ENCODE data around the gene MIAT.
A peak's percentile ranks its signal among the peaks of the same experiment; 100 is the strongest.

Gene MIAT

DNA sequence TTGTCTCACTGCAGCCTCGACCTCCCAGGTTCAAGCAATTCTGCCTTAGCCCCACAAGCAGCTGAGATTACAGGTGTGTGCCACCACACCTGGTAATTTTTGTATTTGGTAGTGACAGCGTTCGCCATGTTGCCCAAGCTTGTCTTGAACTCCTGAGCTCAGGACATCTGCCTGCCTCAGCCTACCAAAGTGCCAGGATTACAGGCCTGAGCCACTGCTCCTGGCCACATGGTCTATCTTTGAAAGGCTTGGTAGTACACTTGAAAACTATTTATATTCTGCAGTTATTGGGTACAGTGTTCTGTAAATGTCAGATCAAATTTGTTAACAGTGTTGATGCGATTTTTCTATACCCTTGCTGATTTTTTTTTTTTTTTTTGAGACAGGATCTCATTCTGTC, 26.1 kb upstream of the MIAT start:
- no peak for DNase-seq (ENCODE audit: extremely low read depth in 1 of 2, low read depth in 1 of 2)

DNA sequence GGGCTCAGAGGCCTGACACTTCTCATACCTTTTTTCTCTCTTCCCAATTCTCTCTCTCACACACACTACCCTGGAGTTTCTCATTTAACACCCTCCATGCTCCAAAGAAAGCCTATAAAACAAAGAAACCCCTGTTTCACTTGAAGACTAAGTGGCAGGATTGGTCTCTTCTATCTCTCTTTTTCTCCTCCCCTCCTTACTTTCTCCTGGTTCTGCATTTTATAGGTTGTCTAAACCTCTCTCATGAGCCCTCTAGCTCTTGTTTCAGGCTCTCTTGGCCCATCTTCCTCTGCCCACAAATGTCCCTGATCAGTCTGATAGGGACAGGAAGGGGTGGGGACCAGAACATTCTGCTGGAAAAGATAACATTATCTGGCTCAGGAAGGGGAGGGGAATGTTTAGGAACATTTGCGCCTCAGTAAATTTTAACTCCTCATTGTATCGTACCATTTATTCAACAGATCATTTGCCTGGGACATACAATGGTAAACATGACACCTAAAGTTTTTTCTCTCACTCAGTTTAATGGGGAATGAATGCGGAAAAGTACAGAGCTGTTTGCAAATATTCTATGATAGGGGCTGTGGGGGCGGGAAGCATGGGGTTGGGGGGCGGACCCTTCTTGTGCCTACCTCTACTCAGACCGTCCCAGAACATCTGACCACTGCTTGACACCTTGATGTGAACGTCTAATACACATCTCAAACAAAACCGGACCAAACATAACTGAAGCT, 24.8 kb upstream of the MIAT start:
- DNase-seq (ENCODE audit: extremely low read depth in 1 of 2, low read depth in 1 of 2), result no peak

DNA sequence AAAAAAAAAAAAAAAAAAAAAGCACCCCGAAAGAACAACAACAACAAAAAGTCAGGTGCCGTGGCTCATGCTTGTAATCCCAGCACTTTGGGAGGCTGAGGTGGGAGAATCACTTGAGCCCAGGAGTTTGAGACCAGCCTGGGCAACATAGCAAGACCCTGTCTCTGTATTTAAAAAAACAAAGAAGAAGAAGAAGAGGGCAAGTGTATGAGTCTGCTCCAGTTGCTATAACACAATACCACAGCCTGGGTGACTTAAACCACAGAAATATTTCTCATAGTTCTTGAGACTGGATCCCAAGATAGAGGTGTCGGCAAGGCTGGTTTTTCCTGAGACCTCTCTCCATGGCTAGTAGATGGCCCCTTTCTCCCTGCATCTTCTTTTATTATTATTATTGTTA, 23.2 kb upstream of the MIAT start:
- DNase-seq (ENCODE audit: extremely low read depth in 1 of 2, low read depth in 1 of 2), result no peak

DNA sequence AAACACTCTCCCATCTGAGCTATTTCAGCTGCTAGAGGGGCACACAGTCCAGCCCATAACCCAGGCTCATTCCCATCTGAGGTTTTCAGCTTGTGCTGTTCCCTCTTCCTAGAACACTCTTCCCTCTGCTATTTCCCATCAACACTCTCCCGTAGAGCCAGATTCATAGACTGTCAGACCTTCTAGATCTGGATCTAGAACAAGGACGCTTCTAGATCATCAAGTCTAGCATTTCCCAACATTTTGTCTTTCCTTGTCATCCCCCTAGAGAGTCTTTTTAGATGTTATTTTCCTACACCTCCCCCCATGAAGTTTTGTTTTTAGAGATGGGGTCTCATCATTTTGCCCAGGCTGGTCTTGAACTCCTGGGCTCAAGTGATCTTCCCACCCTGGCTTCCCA, 22.3 kb upstream of the MIAT start:
- DNase-seq (ENCODE audit: extremely low read depth in 1 of 2, low read depth in 1 of 2), result no peak

DNA sequence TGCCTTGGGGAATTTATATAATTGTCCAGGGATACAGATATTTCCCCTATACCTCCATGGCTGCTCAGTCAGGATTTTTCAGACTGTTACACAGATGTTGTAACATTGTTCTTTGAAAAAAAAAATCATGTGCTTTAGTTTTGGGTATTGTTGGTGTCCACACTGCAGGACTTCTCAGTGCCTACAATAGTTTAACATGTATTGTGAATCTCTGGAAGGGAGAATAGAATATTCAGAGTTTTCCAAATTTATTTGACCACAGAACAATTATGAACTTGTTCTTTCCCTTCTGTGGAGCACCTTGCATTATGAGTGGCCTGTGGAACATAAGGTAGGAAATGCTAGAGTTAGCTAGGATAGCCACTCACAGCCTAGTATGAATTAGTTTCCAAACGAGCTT, 21.1 kb upstream of the MIAT start:
- DNase-seq (ENCODE audit: extremely low read depth in 1 of 2, low read depth in 1 of 2), result no peak

DNA sequence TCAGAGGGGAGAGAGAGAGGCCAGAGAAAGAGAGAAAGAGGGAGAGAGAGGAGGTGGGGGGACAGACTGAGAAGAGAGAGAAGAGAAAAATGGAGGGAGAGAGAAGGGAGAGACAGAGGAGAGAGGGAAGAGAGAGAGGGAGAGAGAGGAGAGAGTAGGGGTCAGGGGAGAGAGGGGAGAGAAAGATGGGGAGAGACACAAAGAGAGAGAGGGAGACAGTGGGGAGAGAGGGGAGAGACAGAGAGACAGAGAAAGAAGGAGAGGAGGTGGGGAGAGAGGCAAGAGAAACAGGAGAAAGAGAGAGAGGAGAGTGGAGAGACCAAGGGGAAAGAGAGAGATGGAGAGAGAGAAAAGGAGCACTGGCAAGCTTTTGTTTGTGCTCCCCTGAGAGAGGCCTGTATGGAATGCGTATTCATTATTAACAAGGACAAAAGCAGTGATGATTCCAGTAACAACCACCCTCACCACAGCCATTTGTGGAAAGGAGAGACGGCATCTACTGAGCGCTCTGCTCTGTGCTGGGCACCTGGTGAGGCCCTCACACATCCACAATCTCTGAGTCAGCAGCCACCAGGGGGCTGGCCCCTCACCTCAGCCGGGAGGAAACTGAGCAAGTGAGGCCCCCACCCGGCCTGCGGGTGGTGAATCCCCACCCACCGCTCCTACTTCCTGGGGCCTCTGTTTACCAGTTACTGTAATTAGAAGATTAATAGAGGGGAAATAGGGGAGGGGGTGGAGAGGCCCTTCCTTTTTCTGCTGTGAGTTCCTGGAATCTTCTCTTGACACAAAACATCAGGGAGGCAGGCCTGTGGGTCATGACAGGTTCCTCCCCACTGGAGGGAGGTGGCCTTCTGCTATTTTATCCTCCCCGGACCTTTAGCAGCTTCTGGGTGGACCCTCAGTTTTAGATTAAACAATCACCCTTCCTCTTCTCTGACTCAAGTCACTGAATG, 14.6 kb upstream of the MIAT start:
- peak; percentile 77 to 88 for DNase-seq (ENCODE audit: extremely low read depth in 1 of 2, low read depth in 1 of 2)

DNA sequence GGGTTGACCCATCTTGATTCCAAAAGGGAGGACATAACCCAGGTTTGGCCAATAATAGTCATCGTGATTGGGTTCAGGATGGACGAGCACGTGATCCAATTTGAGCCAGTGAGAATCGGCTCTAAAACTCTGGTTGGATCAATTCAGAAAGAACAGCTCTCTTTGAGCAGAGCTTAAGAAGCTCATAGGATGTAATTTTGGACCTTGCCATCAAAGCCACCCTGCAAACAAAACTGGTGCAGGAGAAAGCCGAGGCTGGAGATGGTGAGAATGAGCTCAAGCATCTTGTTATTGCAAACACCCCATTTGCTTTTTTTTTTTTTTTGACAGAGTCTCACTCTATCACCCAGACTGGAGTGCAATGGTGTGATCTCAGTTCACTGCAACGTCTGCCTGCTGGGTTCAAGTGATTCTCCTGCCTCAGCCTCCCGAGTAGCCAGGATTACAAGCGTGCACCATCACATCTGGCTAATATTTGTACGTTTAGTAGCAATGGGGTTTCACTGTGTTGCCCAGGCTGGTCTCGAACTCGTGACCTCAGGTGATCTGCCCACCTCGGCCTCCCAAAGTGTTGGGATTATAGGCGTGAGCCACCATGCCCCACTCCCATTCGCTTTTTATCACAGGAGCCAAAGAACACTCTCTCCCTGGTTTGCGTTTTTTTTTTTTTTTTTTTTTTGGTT, 13.8 kb upstream of the MIAT start:
- no peak for DNase-seq (ENCODE audit: extremely low read depth in 1 of 2, low read depth in 1 of 2)

DNA sequence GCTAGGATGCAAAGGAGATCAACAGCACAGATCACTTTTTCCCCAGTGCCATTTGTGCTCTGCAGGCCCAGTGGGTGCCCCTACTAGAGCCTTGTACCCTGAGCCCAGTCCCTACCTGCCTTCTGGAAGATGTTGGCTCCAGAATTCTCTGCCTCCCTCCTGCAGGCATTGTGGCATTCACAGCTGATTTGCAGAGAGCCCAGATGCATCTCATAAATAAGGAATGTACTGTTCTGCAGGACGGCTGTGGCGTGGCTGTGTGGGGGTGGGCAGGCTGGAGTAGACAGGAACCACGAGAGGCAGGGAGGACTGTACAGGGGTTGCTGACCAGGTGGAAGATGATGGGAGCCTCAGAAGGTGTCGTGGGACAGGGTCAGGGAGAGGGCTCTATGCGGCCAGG, 11.2 kb upstream of the MIAT start:
- DNase-seq (ENCODE audit: extremely low read depth in 1 of 2, low read depth in 1 of 2), result no peak

DNA sequence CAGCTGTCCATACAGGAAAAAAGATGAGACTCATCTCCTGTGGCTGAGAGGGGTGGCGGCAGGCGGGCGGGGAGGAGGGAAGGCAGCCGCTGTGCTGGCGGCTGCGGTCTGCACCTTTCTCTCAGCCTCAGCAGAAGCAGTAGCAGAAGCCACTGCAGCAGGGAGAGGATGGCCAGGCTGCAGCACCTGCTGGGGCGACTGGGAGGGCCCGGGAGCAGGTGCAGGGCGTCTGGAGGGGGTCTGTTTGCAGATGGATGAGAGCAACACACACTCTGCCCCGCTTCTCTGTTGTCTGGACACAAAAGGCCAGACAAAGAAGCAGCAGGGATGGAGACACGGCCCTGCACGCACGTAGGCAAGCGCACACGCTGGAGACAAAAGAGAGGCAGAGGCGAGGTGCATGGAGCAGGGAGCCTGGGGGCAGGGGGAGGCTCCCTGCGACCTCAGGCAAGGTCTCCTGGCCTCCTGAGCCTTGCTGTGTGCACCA, 9.3 kb upstream of the MIAT start:
- DNase-seq (ENCODE audit: extremely low read depth in 1 of 2, low read depth in 1 of 2), result no peak

DNA sequence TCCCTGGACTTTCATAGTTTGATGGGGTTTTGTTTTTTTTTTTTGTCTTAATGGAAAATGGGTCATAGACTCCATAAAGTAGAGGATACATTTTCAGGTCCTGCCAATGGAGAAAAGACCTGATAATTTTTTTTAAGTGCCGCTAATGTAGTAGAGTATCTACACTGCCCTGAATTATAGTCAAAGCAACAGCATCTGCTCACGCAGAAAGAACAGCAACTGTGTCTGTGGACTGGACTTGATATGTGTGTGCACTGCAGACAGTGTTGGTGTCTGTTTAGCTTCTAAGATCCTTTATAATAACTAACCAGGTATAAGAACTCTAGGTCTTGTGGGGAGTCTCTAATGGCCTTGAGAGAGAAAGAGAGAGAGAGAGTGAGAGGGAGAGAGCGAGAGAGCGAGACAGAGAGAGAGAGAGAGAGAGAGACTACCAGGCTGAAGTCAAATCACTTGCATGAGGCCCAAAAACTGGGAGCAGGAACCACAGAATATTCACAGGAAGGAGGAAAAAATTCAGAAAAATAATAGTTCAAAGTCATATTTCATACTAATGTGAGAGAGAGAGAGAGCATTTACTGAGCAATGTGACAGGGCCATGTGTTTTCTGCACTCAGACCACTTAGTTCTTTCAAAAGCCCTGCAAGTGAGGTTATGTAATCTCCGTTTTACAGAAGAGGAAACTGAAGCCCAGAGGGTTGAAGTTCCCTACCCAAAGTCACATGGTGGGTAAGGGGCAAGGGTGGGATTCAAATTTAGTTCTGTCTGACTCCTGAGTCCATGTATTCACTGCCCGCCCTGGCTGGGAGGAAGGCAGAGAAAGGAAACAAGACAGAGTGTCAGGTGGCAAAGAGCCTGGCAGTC, 8.6 kb upstream of the MIAT start:
- DNase-seq (ENCODE audit: extremely low read depth in 1 of 2, low read depth in 1 of 2), result no peak

DNA sequence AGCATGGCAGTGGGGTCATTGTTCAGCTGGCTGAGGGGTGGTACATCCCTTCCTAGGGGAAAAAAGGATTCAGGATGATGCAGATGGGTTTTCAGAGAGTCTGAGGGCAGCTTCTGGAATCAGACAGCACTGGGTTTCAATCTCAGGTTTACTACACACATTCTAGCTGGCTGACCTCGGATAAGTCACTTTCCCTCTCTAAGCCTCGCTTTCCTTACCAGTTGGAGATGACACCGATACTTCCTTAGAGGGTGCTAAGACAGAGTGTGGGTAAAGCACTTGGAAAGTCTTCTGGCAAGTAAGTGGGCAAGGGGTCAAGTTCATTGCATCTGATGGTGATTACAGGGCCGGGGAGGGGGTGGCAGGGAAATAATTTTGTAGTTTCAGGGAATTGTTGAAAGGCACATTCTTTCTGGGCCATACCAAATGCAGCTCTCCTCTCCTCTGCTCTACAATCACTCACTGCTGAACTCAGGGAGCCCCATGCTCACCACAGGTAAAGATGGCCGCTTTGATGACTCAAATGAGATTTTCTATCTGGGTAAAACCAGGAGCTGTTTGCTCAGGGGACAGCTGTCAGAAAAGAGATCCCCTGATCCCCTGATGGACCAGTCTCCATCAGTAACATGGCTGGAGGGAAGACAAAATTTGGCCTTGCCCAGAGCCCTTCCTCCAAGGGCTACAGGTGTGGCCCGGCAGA, 6.5 kb upstream of the MIAT start:
- DNase-seq (ENCODE audit: extremely low read depth in 1 of 2, low read depth in 1 of 2), result no peak

DNA sequence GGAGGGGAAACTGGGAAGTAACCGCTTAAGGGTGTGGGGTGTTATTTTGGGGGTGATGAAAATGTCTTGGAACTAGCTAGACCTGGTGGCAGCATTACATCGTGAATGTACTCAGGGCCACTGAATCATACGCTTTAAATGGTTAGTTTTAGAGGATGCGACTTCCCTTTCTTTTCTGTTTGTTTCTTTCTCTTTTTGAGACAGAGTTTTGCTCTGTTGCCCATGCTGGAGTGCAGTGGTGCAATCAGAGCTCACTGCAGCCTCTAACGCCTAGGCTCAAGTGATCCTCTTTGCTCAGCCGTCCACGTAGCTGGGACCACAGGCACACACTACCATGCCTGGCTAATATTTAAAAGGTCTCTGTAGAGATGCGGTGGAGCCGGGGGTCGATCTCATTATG, 5.6 kb upstream of the MIAT start:
- DNase-seq (ENCODE audit: extremely low read depth in 1 of 2, low read depth in 1 of 2), result no peak

DNA sequence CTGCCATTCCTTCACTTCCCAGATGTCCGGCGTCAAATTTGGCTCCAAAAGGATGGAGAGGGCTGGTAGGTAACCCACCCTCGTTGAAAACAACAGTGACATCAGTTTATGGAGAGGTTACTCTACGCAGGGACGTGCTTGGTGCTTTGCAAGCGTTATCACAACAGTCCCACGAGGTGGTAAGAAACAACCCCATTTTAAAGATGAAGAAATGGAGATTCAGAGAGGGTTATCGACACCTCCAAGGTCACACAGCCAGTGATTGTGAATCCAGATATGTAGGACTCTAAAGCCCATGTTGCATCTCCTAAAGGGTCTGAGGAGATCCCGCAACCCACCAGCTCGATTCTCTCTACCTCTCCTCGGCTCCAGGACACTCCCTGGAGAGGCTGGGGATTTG, 773 bp downstream of the MIAT start:
- DNase-seq (ENCODE audit: extremely low read depth in 1 of 2, low read depth in 1 of 2), result no peak

DNA sequence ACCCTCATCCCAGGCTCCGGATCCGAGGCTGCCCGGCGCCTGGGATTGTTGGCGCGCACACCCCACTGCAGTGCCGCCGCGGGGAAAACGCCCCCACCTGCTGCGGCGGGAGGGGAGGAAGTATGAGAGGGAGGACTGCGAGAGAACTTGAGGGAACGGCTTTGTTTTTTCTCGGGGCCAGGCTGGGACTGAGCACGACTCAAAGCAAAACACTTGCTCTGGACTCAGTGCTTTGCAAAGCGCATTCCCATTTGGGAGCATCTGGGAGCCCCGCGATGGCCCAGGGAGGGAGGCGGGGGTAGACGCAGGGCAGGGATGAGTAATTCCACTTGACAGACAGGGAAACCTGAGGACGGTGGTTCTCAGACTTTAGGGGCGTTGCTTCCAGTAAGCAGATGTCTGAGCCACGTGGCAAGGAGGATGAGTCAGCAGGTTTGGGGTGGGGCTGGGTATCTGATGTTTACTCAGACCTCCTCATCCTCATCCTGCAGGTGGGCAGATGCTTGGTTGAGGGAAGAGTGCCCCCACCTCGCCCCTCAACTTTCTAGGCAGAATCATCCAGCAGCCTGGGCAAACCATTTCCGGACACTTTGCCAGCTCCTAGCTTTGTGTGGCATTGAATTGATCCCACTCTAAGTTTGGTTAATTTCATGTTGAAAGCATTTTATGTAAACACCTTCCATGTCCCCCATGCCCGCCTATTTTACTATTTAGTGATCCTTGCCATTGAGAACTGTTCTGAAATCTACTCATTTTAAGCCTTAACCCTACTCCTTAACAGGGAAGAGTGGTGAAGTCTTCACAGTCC, 1.5 kb downstream of the MIAT start:
- peak in 1 of 2 donors; percentile 90 for DNase-seq (ENCODE audit: extremely low read depth in 1 of 2, low read depth in 1 of 2)

DNA sequence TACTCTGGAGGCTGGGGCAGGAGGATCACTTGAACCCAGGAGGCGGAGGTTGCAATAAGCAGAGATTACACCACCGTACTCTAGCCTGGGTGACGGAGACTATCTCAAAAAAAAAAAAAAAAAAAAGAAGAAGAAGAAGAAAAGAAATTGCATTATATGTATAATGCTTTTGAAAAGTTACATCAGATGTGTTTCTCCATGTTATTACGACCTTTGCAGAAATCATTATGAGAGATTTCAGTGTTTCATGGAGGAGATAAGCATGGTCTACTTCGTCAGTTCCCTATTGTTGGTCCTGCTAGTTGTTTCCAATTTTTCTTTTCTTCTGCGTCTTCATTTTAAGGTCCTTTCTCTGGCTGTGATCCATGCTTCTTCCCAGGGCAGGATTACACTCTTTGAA, 3.0 kb downstream of the MIAT start:
- no peak for DNase-seq (ENCODE audit: extremely low read depth in 1 of 2, low read depth in 1 of 2)

DNA sequence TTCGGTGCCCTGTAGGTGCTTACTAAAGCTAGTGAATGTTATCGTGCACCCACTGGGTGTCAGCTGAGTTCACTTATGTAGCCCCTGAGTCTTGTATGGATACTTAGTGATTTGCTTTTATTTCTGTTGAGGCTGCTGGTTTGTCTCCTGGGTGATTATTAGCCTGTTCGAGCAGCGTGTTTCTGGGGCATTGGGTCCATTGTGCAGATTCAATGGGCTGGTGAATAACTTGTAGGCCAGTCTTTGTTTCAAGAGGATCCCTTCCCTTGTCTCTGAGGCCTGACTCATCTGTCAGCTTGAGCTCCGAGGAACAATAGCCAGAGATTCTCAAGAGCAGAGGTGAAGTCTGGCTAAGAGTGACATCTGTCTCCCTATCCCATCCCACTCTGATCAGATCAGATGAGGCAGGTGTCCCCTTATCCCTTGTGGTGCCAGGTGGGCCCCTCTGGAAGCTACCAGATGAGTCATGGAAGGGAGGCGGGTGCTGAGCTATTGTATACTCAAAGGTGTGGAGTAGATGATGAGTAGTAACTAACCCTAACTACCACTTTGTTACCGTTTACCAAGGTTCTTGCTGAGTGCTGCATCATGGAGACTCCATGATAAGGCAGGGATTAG, 3.7 kb downstream of the MIAT start:
- DNase-seq (ENCODE audit: extremely low read depth in 1 of 2, low read depth in 1 of 2), result no peak

DNA sequence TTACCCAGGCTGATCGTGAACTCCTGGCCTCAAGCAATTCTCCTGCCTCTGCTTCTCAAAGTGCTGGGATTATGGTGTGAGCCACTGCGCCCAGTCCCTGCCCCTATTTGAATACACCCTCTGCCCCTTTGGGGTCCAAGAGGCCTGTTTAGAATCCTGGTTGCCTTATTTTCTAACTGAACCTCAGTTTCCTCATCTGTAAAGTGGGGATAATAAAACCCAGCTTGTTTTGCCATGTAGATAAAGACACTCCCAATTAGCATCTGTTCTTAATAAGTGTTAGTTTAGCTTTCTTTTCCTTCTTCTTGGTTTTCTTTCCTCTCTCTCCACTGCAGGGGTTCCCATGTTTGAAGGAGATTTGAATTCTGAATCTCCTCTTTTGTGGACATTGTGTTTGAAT, 4.8 kb downstream of the MIAT start:
- no peak for DNase-seq (ENCODE audit: extremely low read depth in 1 of 2, low read depth in 1 of 2)

DNA sequence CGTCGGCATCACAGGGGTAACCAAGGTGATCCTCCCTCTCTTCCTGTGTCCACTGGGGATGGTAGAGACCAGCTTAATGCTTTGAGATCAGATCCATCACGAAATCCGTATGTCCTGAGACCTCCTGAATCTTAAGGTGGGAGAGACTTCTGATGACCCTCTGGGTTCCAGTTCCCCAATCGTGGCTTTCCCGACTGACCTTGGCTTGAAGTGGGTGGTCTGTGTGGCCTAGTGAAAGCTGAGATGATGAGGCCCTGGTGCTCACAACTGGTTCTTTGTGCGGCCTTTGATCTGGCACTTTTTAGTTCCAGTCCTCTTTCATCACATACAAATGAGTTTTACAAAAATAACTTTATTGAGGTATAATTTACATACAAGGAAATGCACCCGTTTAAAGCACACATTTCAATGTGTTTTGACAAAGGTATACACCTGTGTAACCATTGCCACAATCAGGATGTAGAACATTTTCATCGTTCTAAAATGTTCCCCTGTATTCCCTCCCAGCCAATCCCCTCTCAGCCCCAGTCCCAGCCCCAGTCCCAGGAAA, 6.1 kb downstream of the MIAT start:
- no peak for DNase-seq (ENCODE audit: extremely low read depth in 1 of 2, low read depth in 1 of 2)
